HG03045 (cell line): ENCODE data around the gene DCHS2.

Source experiments
- ATAC-seq: cut with Tn5 transposase; IDR thresholded peaks from one replicate; pipeline ENCODE4 v1.9.1; 2021; ENCODE audit warnings: mild to moderate bottlenecking, moderate library complexity; ENCODE audit not compliant: unreplicated experiment

DCHS2 gene

GRCh38 chr4:154390324-154390723, 101.3 kb downstream of the DCHS2 start:
- no peak for ATAC-seq

DNA sequence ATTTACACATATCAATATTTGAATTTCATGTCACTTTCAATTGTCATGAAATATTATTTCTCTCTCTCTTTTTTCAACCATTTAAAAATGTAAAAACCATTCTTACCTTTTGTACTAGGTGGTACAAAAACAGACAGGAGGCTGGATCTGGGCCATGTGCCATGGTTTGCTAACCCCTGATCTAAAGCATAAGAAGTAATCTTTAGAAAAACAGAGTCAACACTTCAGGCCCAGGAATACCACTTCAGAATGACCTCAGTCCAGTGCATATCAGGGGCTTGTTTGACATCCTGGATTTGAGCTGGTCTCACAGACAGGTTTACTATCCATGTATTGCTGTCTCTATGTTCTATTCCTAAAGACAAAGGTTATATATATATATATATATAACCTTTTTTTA, 102.5 kb downstream of the DCHS2 start:
- no peak for ATAC-seq

GRCh38 chr4:154384012-154384411, 107.6 kb downstream of the DCHS2 start:
- ATAC-seq, result no peak

DNA sequence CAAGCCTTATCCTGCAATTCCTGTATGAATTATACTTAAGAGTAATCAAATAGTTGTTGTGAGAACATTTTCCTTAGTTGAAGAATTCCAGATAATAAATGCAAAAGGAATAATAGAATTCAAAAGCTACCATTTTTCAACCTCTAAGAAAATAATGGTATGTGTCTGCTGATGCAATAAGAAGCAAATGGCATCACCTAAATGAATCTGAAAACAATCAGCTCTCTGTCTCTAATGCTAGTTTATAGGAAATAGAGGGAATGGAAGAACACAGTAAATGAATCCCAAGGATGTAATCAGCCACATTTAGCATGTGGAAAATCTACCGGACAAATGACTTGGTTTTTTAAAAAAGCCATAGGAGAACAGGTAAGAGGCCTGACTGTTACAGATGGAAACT, 115.1 kb downstream of the DCHS2 start:
- ATAC-seq, result no peak

DNA sequence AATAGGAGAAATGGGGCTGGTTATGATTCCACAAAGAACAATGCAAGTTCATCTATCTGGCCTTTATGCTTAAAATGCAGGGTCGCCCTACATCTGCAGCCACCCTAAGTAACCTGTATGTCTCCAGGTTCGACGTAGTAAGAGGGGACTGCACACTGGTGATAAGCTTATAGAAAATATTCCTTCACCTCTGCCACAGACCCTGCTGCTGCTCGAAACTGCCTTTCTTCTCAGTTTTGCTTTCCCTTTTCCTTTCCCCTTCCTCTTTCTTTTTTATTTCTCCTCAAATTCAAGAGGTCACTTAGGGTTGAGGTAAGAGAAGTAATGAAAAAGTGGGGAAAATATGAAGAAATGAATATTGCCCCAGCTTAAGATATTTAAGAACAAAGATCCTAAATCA, 123.5 kb downstream of the DCHS2 start:
- ATAC-seq, result peak; percentile 64

GRCh38 chr4:154367659-154368058, 123.9 kb downstream of the DCHS2 start:
- peak; percentile 33 for ATAC-seq

- no peak for ATAC-seq
Measured at GRCh38 chr4:154366956-154367355, 124.6 kb downstream of the DCHS2 start.

DNA sequence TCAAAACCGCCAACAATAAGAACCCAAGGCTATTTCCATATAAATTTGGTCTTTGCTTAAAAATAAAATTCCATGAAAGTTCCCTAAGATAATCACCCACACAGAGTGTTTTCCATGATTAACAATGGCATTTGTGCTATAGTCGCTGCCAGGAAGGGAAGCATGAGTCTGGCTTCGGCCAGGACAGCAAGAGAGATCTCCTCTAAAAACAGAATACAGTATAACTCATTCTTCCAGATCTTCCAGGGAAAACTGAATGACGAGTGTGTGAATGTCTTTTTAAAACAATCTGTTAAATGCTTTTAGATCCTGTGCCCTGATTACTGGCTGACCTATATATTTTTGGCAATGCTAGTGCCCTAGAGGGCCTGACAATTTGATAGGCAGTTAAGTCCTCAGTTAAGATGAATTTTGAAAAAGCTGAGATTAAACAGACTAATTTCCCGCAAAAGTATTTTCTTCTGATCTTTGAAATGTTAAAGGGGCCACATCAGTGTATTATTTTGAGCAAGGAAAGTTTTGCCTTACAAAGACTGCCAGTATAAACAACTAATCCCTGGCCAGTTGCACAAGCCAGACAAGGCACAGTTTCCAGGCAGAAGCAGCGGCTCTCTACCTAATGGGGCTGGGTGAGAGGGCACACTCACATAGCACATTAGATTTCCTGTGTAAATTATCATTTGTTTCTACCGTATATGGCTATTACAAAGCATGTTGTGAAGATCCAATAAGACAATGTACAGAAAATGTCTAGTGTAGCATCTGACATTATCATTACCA, 127.3 kb downstream of the DCHS2 start:
- ATAC-seq, result no peak

DNA sequence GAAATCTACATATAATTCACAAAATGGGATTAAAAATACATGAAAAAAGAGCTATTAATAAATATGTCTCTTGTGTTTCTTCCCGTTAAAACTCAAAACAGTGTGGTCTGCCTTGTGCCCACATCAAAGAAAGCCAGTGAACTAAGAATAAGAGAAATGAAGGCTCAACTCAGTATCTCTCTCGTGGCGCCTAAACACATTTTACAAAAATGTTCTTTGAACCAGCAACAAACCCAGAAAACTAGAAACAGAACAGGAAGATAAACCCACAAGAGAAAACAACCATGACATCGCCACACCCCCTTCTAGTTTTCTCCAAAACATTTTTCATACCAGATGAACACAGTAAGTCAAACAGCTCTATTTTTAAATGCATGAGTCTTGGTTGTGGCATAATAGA, 130.1 kb downstream of the DCHS2 start:
- no peak for ATAC-seq

GRCh38 chr4:154360491-154360890, 131.1 kb downstream of the DCHS2 start:
- ATAC-seq, result no peak

DNA sequence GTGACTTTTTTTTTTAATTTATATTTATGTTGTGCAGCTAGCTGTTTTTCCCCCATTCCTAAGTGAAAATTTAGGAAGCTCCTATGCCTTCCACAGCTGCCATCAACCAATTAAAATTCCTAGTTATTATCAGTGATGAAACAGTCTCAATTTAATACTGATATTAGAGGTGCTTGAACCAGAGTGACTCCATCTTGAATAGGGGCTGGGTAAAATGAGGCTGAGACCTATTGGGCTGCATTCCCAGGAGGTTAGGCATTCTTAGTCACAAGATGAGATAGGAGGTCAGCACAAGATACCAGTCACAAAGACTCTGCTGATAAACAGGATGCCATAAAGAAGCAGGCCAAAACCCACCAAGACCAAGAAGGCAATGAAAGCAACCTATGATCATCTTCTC, 136.7 kb downstream of the DCHS2 start:
- ATAC-seq, result no peak

- ATAC-seq, result no peak
Measured at GRCh38 chr4:154349829-154350228, 141.8 kb downstream of the DCHS2 start.

DNA sequence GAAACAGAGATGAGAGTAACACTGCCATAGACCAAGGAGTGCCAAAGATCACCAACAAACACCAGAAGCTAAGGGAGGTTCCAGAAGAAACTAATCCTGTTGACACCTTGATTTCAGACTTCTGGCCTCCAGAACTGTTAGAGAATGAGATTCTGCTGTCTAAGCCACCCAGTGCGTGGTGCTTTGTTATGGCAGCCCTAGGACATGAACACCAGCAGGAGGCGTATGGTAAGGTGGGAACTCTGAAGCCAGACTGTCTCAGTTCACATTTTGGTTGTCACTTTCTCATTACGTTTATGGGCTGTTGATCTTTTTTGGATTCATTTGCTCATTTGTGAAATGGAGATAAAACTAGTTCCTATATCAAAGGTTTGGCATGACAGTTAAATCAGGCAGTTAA, 142.9 kb downstream of the DCHS2 start:
- ATAC-seq, result no peak

DNA sequence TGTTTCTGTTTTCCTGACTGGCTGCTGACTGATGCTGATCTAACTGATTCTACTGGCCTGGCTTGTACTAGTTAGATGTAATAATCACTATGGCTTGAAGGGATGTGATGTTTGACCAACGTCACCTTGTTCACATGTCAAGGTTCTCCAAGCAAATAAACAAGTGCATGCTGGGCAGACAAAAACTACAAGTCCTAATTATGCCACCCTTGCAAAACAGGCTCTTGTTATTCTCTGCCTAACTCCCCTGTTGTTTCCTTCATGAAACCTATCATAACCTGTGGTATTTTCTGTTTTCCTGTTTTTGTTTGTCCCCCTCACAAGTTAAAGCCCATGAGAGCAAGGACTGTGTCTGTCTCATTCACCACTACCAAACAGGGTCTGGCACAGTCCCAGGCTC, 146.2 kb downstream of the DCHS2 start:
- ATAC-seq, result no peak

- ATAC-seq, result no peak
Measured at GRCh38 chr4:154344686-154345085, 146.9 kb downstream of the DCHS2 start.

DNA sequence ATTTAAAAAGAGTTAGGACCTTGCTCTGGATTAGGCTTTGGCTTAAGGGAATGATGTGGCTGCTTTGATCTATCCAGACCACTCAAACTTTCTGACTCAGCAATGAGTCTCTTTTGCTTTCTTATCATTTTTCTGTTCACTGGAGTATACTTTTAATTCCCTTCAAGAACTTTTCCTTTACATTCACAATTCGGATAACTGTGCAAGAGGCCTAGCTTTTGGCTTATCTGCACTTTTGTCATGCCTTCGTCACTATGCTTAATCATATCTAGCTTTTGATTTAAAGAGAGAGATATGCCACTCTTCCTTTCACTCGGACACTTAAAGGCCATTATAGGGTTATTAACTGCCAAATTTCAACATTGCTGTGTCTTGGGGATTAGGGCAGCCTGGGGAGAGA, 147.9 kb downstream of the DCHS2 start:
- no peak for ATAC-seq

- ATAC-seq, result no peak
Measured at GRCh38 chr4:154341448-154341847, 150.2 kb downstream of the DCHS2 start.

GRCh38 chr4:154335588-154335987, 156.0 kb downstream of the DCHS2 start:
- no peak for ATAC-seq

- ATAC-seq, result peak; percentile 79
Measured at GRCh38 chr4:154332681-154333421, 158.7 kb downstream of the DCHS2 start.

- ATAC-seq, result no peak
Measured at GRCh38 chr4:154329939-154330338, 161.7 kb downstream of the DCHS2 start.

- ATAC-seq, result no peak
Measured at GRCh38 chr4:154329268-154329868, 162.2 kb downstream of the DCHS2 start.

GRCh38 chr4:154328030-154328429, 163.6 kb downstream of the DCHS2 start:
- ATAC-seq, result no peak
